GM12878 (cell line): Measurements from ENCODE around the gene HTR4. TPM values are rescaled to one million over a fixed set of nuclear protein-coding genes. Genes with fewer than 3 reads are reported as not detected.

ENCODE experiments used
- ATAC-seq: fragments of 200-7000 bp; cut with Tn5 transposase; 3 replicates; pipeline ENCODE4 v1.9.1; 2020; ENCODE audit warnings: mild to moderate bottlenecking, moderate library complexity
- BruUV-seq: library from RNA; stranded (reverse); fragments of 400-500 nt; replicated peaks from 2 replicates; lab custom pipeline; 2021; lab: Mats Ljungman, UMichigan
- CTCF ChIA-PET: fragments of 300-600 bp; sonication (Branson Sonifier 250); formaldehyde crosslinking; extraction: SDS; loops from one replicate; lab custom pipeline; 2021; ENCODE audit warnings: inconsistent platforms; lab: Yijun Ruan, JAX
- POLR2A ChIA-PET: fragments of 350-600 bp; formaldehyde crosslinking; extraction: SDS; loops from one replicate; lab custom pipeline; 2021; ENCODE audit warnings: inconsistent platforms; lab: Charles Lee
- RAD21 ChIA-PET: fragments of 300-600 bp; sonication (Branson Sonifier 250); formaldehyde crosslinking; loops from one replicate; lab custom pipeline; 2023; ENCODE audit warnings: antibody characterized with exemption; ENCODE audit not compliant: unreplicated experiment; lab: Charles Lee
- SMC1A ChIA-PET: fragments of 300-600 bp; sonication (Branson Sonifier 250); formaldehyde crosslinking; loops from one replicate; lab custom pipeline; 2023; ENCODE audit not compliant: unreplicated experiment, uncharacterized antibody; lab: Charles Lee
- DNase-seq: peaks from one replicate; pipeline ENCODE4 v3.0.0-alpha.2; 2011; ENCODE audit warnings: low read depth, low spot score
- FAIRE-seq: peaks from 3 replicates; lab custom pipeline; 2011; peaks lifted over from hg19 to GRCh38; lab: Jason Lieb, UNC
- H2AFZ ChIP-seq: 2 replicates; pipeline ENCODE4 v1.6.0; 2011; ENCODE audit warnings: low read depth, low read length, control low read depth; ENCODE audit not compliant: control insufficient read depth
- H3K27ac ChIP-seq: 2 replicates; pipeline ENCODE4 v1.5.1; 2011; ENCODE audit warnings: control low read depth; ENCODE audit not compliant: control insufficient read depth, insufficient read depth
- H3K27me3 ChIP-seq, 2 experiments: replicated peaks in 1 of 2; 2 replicates each; pipeline versions ENCODE4 v1.6.0 to v1.6.1; 2011; ENCODE audit warnings: low read length in 1 of 2; ENCODE audit not compliant: control insufficient read depth in 2 of 2, insufficient read depth in 2 of 2
- H3K36me3 ChIP-seq, 2 experiments: 2 replicates each; pipeline ENCODE4 v1.5.1; 2011; ENCODE audit warnings: low read length in 1 of 2; ENCODE audit not compliant: control insufficient read depth in 2 of 2, insufficient read depth in 2 of 2
- H3K4me1 ChIP-seq: 2 replicates; pipeline ENCODE4 v1.6.1; 2011; ENCODE audit warnings: mild to moderate bottlenecking, low read length, moderate library complexity, mixed read lengths; ENCODE audit not compliant: control insufficient read depth, insufficient read depth
- H3K4me2 ChIP-seq: 2 replicates; pipeline ENCODE4 v1.6.0; 2011; ENCODE audit warnings: control low read depth; ENCODE audit not compliant: control insufficient read depth, insufficient read depth
- H3K4me3 ChIP-seq: fragments of 200-600 bp; sonication (generic); 2 replicates; pipeline ENCODE4 v1.5.1; 2016
- H3K79me2 ChIP-seq: 2 replicates; pipeline ENCODE4 v1.6.0; 2011; ENCODE audit warnings: low read length; ENCODE audit not compliant: control insufficient read depth, insufficient read depth
- H3K9ac ChIP-seq: 2 replicates; pipeline ENCODE4 v1.8.0; 2011; ENCODE audit warnings: low read length, control low read depth, mixed read lengths; ENCODE audit not compliant: control insufficient read depth, insufficient read depth
- H3K9me3 ChIP-seq: replicated peaks from 3 replicates; pipeline ENCODE4 v1.5.1; 2011; ENCODE audit warnings: mild to moderate bottlenecking, low read length; ENCODE audit not compliant: control insufficient read depth, insufficient read depth
- H4K20me1 ChIP-seq: 2 replicates; pipeline ENCODE4 v1.6.0; 2011; ENCODE audit not compliant: control insufficient read depth, insufficient read depth
- ATF7 ChIP-seq: fragments of 450-650 bp; IDR thresholded peaks from 2 replicates; pipeline ENCODE4 v1.6.1; 2016; ENCODE audit warnings: low read depth, mild to moderate bottlenecking
- BCL3 ChIP-seq: IDR thresholded peaks from 2 replicates; pipeline ENCODE4 v1.6.1; 2011; ENCODE audit warnings: borderline replicate concordance, low read depth, mild to moderate bottlenecking, moderate library complexity, low read length; ENCODE audit not compliant: insufficient read depth, poor library complexity, severe bottlenecking
- CHD1 ChIP-seq: IDR thresholded peaks from 2 replicates; pipeline ENCODE4 v1.6.1; 2012; ENCODE audit warnings: low read depth, low read length, improper control_type of control experiment
- IKZF2 ChIP-seq, 2 experiments: fragments of 450-650 bp; IDR thresholded peaks; 2 replicates each; pipeline ENCODE4 v1.6.1; 2017; ENCODE audit warnings: mild to moderate bottlenecking in 2 of 2, moderate library complexity in 2 of 2
- JUNB ChIP-seq: IDR thresholded peaks from 2 replicates; pipeline ENCODE4 v1.6.1; 2016; ENCODE audit warnings: antibody characterized with exemption, mild to moderate bottlenecking
- NFIC ChIP-seq: IDR thresholded peaks from 2 replicates; pipeline ENCODE4 v1.6.1; 2012; ENCODE audit warnings: low read depth, mild to moderate bottlenecking, inconsistent platforms, low read length, moderate library complexity
- SIN3A ChIP-seq: IDR thresholded peaks from 2 replicates; pipeline ENCODE4 v1.6.1; 2012; ENCODE audit warnings: low read depth, low read length, improper control_type of control experiment
- ZBTB40 ChIP-seq: fragments of 450-650 bp; IDR thresholded peaks from 2 replicates; pipeline ENCODE4 v1.6.1; 2016; ENCODE audit warnings: mild to moderate bottlenecking, moderate library complexity, borderline replicate concordance
- WGBS: methylation state at CpG from one replicate; pipeline ENCODE4 v1.1.6; 2016; ENCODE audit warnings: low lambda C conversion rate; ENCODE audit not compliant: insufficient replicate concordance, insufficient coverage; ENCODE audit errors: missing lambda C conversion rate; 5-methylcytosine and 5-hydroxymethylcytosine counted together
- in situ Hi-C: fragments of 300-500 bp; cut with MboI; formaldehyde crosslinking; loops from 9 replicates; pipeline ENCODE4 v1.14.3; 2018; ENCODE audit warnings: mixed read lengths
- intact Hi-C: fragments of 100-400 bp; cut with micrococcal nuclease; formaldehyde crosslinking; loops from one replicate; pipeline ENCODE4 v1.14.2; 2022; ENCODE audit not compliant: unreplicated experiment
- polyA plus RNA-seq, 11 experiments: library from polyadenylated mRNA; depleted of rRNA in 4 of 11; unstranded in 6 of 11; stranded (reverse) in 5 of 11; fragments of >200 nt; fragmentation: Nextera tagmentation in 4 of 11; fragmentation: Illumina TruSeq in 1 of 11; extraction: Ambion mirVana in 4 of 11; extraction: Trizol in 1 of 11; gene quantifications; 1 replicate in 1 of 11; 2 replicates in 10 of 11; pipeline versions ENCODE4 v1.2.1 to v1.2.3, GENCODE V29; 2011 to 2016; ENCODE audit warnings: inconsistent platforms in 2 of 11, missing spikeins in 2 of 11, low read depth in 1 of 11
- total RNA-seq, 4 experiments: library from RNA; depleted of rRNA in 3 of 4; stranded (reverse); fragments of >200 nt in 3 of 4; fragmentation: Illumina TruSeq in 1 of 4; extraction: Trizol in 1 of 4; gene quantifications; 2 replicates each; pipeline versions ENCODE4 v1.2.1 to v1.2.3, GENCODE V29; 2013 to 2021

Gene HTR4
- total and polyA plus RNA-seq, 10 of the 15 experiments (the other 5 are each of a cell fraction or from before 2014, with no cell fraction given): not detected

- Histone ChIP-seq H3K9me3 (no peaks in the 10 kb centered on the region), H3K36me3 (no peaks in the 10 kb centered on the region), H3K9ac (no peak overlapping the region), H3K4me3 (no peak overlapping the region), H3K79me2 (no peaks in the 10 kb centered on the region), H3K27me3 (no peaks in the 10 kb centered on the region), H3K4me2 (no peak overlapping the region), H3K4me1 (no peaks in the 10 kb centered on the region), H2AFZ (no peak overlapping the region), H3K27ac (no peak overlapping the region), H4K20me1 (no peaks in the 10 kb centered on the region)
- no peak for FAIRE-seq
- WGBS: 23% methylated on average over 9 of the region's 9 CpGs
- ChIA-PET SMC1A (no interaction called here), CTCF (interaction anchor here (1.0 kb wide), 1 partner anchor 29 kb away, joined by 3 read pairs; no protein-coding TSS in a partner anchor), RAD21 (no interaction called here), POLR2A (no interaction called here)
- no peak for ATAC-seq
- intact Hi-C loops: no loop called here
- DNase-seq: no peak
- TF ChIP-seq NFIC (no peak), SIN3A (no peak), ATF7 (no peak), CHD1 (no peak), BCL3 (no peak), IKZF2 (IDR thresholded peaks at IDR 0.05) (no peak)
- in situ Hi-C loops: no loop called here
- BruUV-seq: no TSS peak
Observed at GRCh38 chr5:148512498-148512897, 141.8 kb downstream of the HTR4 start.

GRCh38 chr5:148511810-148512347, 142.4 kb downstream of the HTR4 start:
- Histone ChIP-seq H3K4me3 (no peak overlapping the region), H3K4me2 (no peak overlapping the region), H3K36me3 (no peaks in the 10 kb centered on the region), H3K27me3 (no peaks in the 10 kb centered on the region), H4K20me1 (no peaks in the 10 kb centered on the region), H3K27ac (no peak overlapping the region), H3K79me2 (no peaks in the 10 kb centered on the region), H3K9me3 (no peaks in the 10 kb centered on the region), H2AFZ (no peak overlapping the region), H3K9ac (no peak overlapping the region), H3K4me1 (no peaks in the 10 kb centered on the region)
- intact Hi-C loops: no loop called here
- FAIRE-seq (no peak), DNase-seq (no peak), ATAC-seq (peak; percentile 68)
- ChIA-PET CTCF (no interaction called here), RAD21 (no interaction called here), SMC1A (no interaction called here), POLR2A (interaction anchor here (0.6 kb wide), 1 partner anchor 206 kb away, joined by 3 read pairs; no protein-coding TSS in a partner anchor)
- in situ Hi-C loops: no loop called here
- no TSS peak for BruUV-seq
- WGBS: 5% methylated on average over 1 of the region's 1 CpG
- peak; percentile 45 for TF ChIP-seq JUNB
- no peak for TF ChIP-seq ZBTB40
